Activated naive CD8-positive, alpha-beta T cell treated with anti-CD3 and anti-CD28 coated beads, Interleukin-2, amount 50 U/mL, for 24 hours (primary cell): Measurements from ENCODE around the gene PARM1.

Experiments used
- ATAC-seq: fragments of 150-1000 bp; cut with Tn5 transposase; one replicate; pipeline ENCODE4 v1.10.0; 2021
- DNase-seq: peaks from one replicate; pipeline ENCODE4 v3.0.0; 2021
- H3K27ac Mint-ChIP-seq: one replicate; pipeline ENCODE4 v1.8.0; 2021; ENCODE audit warnings: mild to moderate bottlenecking, mixed read lengths
- H3K27me3 Mint-ChIP-seq: one replicate; pipeline ENCODE4 v1.8.0; 2021; ENCODE audit warnings: mixed read lengths
- H3K36me3 Mint-ChIP-seq: one replicate; pipeline ENCODE4 v1.8.0; 2021; ENCODE audit warnings: low read depth, mixed read lengths
- H3K4me1 Mint-ChIP-seq: one replicate; pipeline ENCODE4 v1.8.0; 2021; ENCODE audit warnings: mixed read lengths
- H3K4me3 Mint-ChIP-seq: one replicate; pipeline ENCODE4 v1.8.0; 2021; ENCODE audit warnings: mild to moderate bottlenecking, moderate library complexity, mixed read lengths
- H3K9me3 Mint-ChIP-seq: one replicate; pipeline ENCODE4 v1.8.0; 2021; ENCODE audit warnings: mixed read lengths

Gene PARM1

DNA sequence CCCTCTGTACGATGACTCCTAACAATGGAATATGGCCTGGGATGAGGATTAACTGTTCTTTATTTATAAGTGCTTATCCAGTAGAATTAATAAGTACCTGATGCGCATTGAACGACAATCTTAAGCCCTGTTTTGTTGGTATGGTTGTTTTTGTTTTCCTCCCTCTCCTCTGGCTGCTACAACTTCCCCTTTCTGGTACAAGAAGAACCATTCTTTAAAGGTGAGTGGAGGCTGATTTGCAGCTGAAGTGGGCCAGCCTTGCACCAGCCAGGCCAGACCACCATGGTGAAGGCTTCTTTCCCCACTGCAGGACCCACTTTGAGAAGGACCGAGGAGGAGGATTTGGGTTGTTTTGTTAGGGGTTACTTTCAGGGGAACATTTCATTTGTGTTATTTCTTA, 113.3 kb downstream of the PARM1 start:
- DNase-seq (no peak), ATAC-seq (no peak)
- no peaks in the 10 kb centered on the region for H3K36me3 Mint-ChIP-seq
- H3K4me1 Mint-ChIP-seq: peaks cover 2% of the 10 kb centered on the region
- no peak overlapping the region for H3K27ac Mint-ChIP-seq
- no peaks in the 10 kb centered on the region for H3K9me3 Mint-ChIP-seq
- H3K27me3 Mint-ChIP-seq: no peaks in the 10 kb centered on the region
- no peak overlapping the region for H3K4me3 Mint-ChIP-seq

GRCh38 chr4:75046641-75047040, 113.7 kb downstream of the PARM1 start:
- Mint-ChIP-seq H3K4me3 (no peak overlapping the region), H3K9me3 (no peaks in the 10 kb centered on the region), H3K27ac (no peak overlapping the region), H3K27me3 (no peaks in the 10 kb centered on the region), H3K4me1 (peaks cover 2% of the 10 kb centered on the region), H3K36me3 (no peaks in the 10 kb centered on the region)
- no peak for ATAC-seq
- no peak for DNase-seq

DNA sequence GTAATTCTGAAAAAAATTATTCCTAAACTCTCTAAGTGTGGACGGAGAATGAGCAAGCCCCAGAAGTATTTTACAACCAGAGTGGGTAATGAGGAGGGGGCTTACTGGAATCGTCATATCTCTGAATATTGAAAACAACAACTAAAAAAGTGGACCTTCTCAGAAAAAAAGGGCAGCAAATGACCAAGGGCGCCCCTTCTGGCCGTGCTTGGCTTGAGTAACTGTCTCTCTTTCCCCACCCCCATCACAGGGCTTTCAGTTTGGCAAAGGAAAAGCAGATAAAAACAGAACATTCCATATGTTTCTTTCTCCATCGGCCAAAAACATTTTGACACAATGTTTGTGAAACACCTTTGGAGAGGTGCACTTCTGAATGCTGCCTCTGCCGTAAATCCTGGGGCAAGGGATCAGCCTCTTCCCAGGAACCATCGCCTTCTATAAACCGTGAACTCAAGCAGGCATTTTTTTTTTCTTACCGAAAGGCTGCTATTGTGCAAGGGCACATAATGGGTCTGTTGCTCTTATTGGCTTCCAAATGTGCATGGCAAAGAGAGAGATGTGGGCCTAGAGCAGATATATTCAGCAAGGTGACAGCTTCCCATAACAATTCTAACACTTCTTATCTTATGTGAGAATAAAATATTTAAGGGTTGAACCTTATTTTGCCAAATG, 115.4 kb downstream of the PARM1 start:
- Mint-ChIP-seq H3K4me1 (peaks cover 2% of the 10 kb centered on the region), H3K27ac (no peak overlapping the region), H3K36me3 (no peaks in the 10 kb centered on the region), H3K9me3 (no peaks in the 10 kb centered on the region), H3K27me3 (no peaks in the 10 kb centered on the region), H3K4me3 (no peak overlapping the region)
- no peak for ATAC-seq
- no peak for DNase-seq

GRCh38 chr4:75051431-75051830, 118.5 kb downstream of the PARM1 start:
- H3K27ac Mint-ChIP-seq: no peak overlapping the region
- no peaks in the 10 kb centered on the region for H3K27me3 Mint-ChIP-seq
- DNase-seq (no peak), ATAC-seq (no peak)
- no peaks in the 10 kb centered on the region for H3K4me1 Mint-ChIP-seq
- H3K36me3 Mint-ChIP-seq: no peaks in the 10 kb centered on the region
- no peak overlapping the region for H3K4me3 Mint-ChIP-seq
- no peaks in the 10 kb centered on the region for H3K9me3 Mint-ChIP-seq

DNA sequence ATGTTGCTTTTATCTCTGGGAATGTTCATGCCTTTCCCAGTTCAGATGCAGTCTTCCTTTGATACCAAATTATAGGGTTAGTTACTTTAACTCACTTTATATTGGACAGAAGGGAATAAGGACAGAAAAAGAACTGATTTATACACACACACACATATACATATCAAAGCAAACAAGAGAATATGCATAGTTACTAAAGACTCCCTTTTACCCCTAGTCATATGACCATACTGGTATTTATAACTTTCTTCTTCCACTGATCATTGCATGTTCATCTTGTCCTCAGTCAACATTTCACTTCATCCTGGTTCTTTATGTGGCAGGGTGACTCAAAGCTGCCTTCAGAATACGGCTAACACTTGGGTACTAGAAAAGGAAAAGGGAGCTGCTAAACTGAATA, 120.4 kb downstream of the PARM1 start:
- H3K9me3 Mint-ChIP-seq: no peaks in the 10 kb centered on the region
- H3K4me3 Mint-ChIP-seq: no peak overlapping the region
- ATAC-seq (no peak), DNase-seq (no peak)
- H3K27me3 Mint-ChIP-seq: no peaks in the 10 kb centered on the region
- no peaks in the 10 kb centered on the region for H3K4me1 Mint-ChIP-seq
- H3K27ac Mint-ChIP-seq: no peak overlapping the region
- no peaks in the 10 kb centered on the region for H3K36me3 Mint-ChIP-seq

GRCh38 chr4:75054078-75054477, 121.2 kb downstream of the PARM1 start:
- ATAC-seq (no peak), DNase-seq (no peak)
- Mint-ChIP-seq H3K36me3 (no peaks in the 10 kb centered on the region), H3K4me3 (no peak overlapping the region), H3K27ac (no peak overlapping the region), H3K4me1 (no peaks in the 10 kb centered on the region), H3K9me3 (no peaks in the 10 kb centered on the region), H3K27me3 (no peaks in the 10 kb centered on the region)

DNA sequence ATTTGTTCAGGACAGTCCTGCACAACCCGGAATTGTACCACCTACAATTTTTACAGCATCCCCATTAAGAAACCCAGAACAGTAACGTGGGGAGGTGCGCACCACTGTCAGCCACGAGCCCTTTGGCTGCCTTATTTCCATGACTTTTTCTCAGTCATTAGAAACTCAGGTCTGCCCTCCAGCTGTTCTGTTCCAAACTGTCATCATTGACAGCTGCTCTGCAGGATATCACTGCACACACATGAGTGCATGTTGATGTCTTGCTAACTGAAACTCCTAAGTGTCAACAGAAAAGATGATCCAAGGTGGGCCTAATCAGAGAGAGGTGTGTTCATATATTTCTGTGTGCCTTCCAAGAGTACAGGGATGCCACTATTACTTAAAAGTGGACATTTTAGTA, 123.4 kb downstream of the PARM1 start:
- Mint-ChIP-seq H3K9me3 (no peaks in the 10 kb centered on the region), H3K4me1 (no peaks in the 10 kb centered on the region), H3K4me3 (no peak overlapping the region), H3K27me3 (no peaks in the 10 kb centered on the region), H3K27ac (no peak overlapping the region), H3K36me3 (no peaks in the 10 kb centered on the region)
- ATAC-seq (no peak), DNase-seq (no peak)

GRCh38 chr4:75057369-75057768, 124.5 kb downstream of the PARM1 start:
- Mint-ChIP-seq H3K27me3 (no peaks in the 10 kb centered on the region), H3K4me3 (no peak overlapping the region), H3K9me3 (no peaks in the 10 kb centered on the region), H3K36me3 (no peaks in the 10 kb centered on the region), H3K4me1 (no peaks in the 10 kb centered on the region), H3K27ac (no peak overlapping the region)
- DNase-seq (no peak), ATAC-seq (no peak)

DNA sequence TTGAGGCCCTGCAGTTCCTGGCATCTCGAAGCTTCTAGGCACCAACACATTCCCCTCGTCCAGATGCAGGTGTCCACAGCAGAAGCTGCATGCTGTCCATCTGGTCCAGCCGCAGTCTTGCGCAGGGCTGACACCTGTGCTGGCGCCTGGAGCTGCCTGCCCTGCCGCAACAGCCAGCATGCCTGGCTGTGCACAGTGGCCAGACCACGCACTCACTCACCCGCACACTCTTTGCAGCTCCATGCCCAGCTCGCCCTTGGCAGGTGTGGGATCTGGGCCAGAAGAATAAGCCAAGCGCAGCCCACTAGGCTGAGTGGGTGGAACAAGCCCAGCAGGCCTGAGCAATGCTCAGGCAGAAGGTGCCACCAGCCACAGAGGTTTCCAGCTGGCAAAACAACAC, 125.6 kb downstream of the PARM1 start:
- ATAC-seq (no peak), DNase-seq (no peak)
- H3K27me3 Mint-ChIP-seq: no peaks in the 10 kb centered on the region
- H3K27ac Mint-ChIP-seq: no peak overlapping the region
- H3K36me3 Mint-ChIP-seq: no peaks in the 10 kb centered on the region
- H3K4me1 Mint-ChIP-seq: no peaks in the 10 kb centered on the region
- H3K9me3 Mint-ChIP-seq: no peaks in the 10 kb centered on the region
- no peak overlapping the region for H3K4me3 Mint-ChIP-seq

DNA sequence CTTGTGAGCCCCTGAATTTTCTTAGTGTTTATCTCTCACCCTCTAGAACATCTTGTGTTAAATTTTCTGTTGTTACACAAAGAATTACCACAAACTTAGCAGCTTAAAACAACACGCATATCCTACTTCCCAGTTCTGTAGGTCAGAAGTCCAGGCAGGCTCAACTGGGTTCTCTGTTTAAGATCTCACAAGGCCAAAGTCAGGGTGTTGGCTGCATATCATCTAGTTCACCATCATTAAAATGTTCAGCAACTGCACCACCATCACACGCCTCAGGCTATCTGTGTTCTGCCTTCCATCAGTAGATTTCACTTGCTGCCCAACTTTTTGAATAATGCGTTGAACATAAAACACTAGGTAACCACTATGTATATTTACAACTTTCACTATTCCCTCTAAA, 130.5 kb downstream of the PARM1 start:
- DNase-seq (no peak), ATAC-seq (no peak)
- H3K9me3 Mint-ChIP-seq: peaks cover 5% of the 10 kb centered on the region
- no peaks in the 10 kb centered on the region for H3K4me1 Mint-ChIP-seq
- H3K4me3 Mint-ChIP-seq: no peak overlapping the region
- H3K27ac Mint-ChIP-seq: no peak overlapping the region
- no peaks in the 10 kb centered on the region for H3K27me3 Mint-ChIP-seq
- H3K36me3 Mint-ChIP-seq: no peaks in the 10 kb centered on the region

GRCh38 chr4:75065909-75066308, 133.0 kb downstream of the PARM1 start:
- H3K4me3 Mint-ChIP-seq: no peak overlapping the region
- H3K36me3 Mint-ChIP-seq: no peaks in the 10 kb centered on the region
- ATAC-seq (no peak), DNase-seq (no peak)
- peaks cover 5% of the 10 kb centered on the region for H3K9me3 Mint-ChIP-seq
- no peaks in the 10 kb centered on the region for H3K4me1 Mint-ChIP-seq
- H3K27me3 Mint-ChIP-seq: peaks cover 1% of the 10 kb centered on the region
- H3K27ac Mint-ChIP-seq: no peak overlapping the region

- Mint-ChIP-seq H3K27me3 (peaks cover 1% of the 10 kb centered on the region), H3K4me1 (no peaks in the 10 kb centered on the region), H3K27ac (no peak overlapping the region)
Observed at GRCh38 chr4:75069493-75070074, 136.7 kb downstream of the PARM1 start.

GRCh38 chr4:75071317-75071716, 138.4 kb downstream of the PARM1 start:
- H3K36me3 Mint-ChIP-seq: no peaks in the 10 kb centered on the region
- no peak overlapping the region for H3K27ac Mint-ChIP-seq
- H3K27me3 Mint-ChIP-seq: peaks cover 1% of the 10 kb centered on the region
- H3K4me3 Mint-ChIP-seq: no peak overlapping the region
- no peak for ATAC-seq
- H3K4me1 Mint-ChIP-seq: no peaks in the 10 kb centered on the region
- H3K9me3 Mint-ChIP-seq: peaks cover 5% of the 10 kb centered on the region
- DNase-seq: no peak

More at GRCh38 chr4:75069493-75070074, 136.7 kb downstream of the PARM1 start:
- Mint-ChIP-seq H3K4me3 (no peak overlapping the region), H3K36me3 (no peaks in the 10 kb centered on the region), H3K9me3 (peaks cover 5% of the 10 kb centered on the region)
- DNase-seq (no peak), ATAC-seq (no peak)

- DNase-seq (no peak), ATAC-seq (no peak)
- Mint-ChIP-seq H3K9me3 (no peaks in the 10 kb centered on the region), H3K36me3 (no peaks in the 10 kb centered on the region), H3K4me3 (no peak overlapping the region), H3K27me3 (no peaks in the 10 kb centered on the region), H3K4me1 (no peaks in the 10 kb centered on the region), H3K27ac (no peak overlapping the region)
Observed at GRCh38 chr4:75080888-75081287, 148.0 kb downstream of the PARM1 start.

- Mint-ChIP-seq H3K4me1 (no peaks in the 10 kb centered on the region), H3K9me3 (no peaks in the 10 kb centered on the region), H3K36me3 (no peaks in the 10 kb centered on the region), H3K27ac (no peak overlapping the region), H3K4me3 (no peak overlapping the region), H3K27me3 (no peaks in the 10 kb centered on the region)
- DNase-seq (no peak), ATAC-seq (no peak)
Observed at GRCh38 chr4:75081561-75081960, 148.6 kb downstream of the PARM1 start.

DNA sequence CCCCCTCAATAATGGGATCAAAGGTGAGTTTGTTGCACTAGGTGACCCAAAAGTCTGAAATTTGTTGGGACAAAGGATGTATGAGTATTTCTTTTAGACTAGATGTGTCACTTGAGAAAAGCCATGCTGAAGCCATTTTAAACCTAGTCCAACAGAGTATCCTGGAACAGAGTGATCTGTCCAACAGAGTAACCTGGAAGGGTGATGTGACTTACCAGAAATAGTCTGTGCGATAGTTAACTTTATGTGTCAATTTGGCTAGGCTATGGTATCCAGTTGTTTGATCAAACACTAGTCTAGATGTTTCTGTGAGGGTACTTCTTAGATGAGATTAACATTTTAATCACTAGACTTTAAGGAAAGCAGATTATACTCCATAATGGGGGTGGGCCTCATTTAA, 154.5 kb downstream of the PARM1 start:
- no peaks in the 10 kb centered on the region for H3K9me3 Mint-ChIP-seq

More for the DNA sequence above, 154.5 kb downstream of the PARM1 start:
- H3K27ac Mint-ChIP-seq: no peak overlapping the region
- DNase-seq: no peak
- H3K36me3 Mint-ChIP-seq: no peaks in the 10 kb centered on the region
- no peak for ATAC-seq
- H3K4me3 Mint-ChIP-seq: no peak overlapping the region
- H3K27me3 Mint-ChIP-seq: no peaks in the 10 kb centered on the region
- no peaks in the 10 kb centered on the region for H3K4me1 Mint-ChIP-seq
